Osteoblast (primary cell): Measurements from ENCODE around the gene NEURL1B. TPM values are rescaled to one million over a fixed set of nuclear protein-coding genes. Genes with fewer than 3 reads are reported as not detected.

Source experiments
- DNase-seq: peaks from one replicate; pipeline ENCODE4 v3.0.0; 2011; ENCODE audit warnings: low spot score, mixed read lengths; ENCODE audit not compliant: insufficient read length; ENCODE audit errors: missing footprints
- H2AFZ ChIP-seq: 2 replicates; pipeline ENCODE4 v1.6.0; 2011; ENCODE audit warnings: mild to moderate bottlenecking, low read length
- H3K27ac ChIP-seq: 2 replicates; pipeline ENCODE4 v1.5.1; 2011; ENCODE audit warnings: mild to moderate bottlenecking, low read depth, low read length, moderate library complexity
- H3K27me3 ChIP-seq: 2 replicates; pipeline ENCODE4 v1.6.0; 2012; ENCODE audit warnings: mild to moderate bottlenecking, control low read depth, inconsistent platforms, low read length, moderate library complexity; ENCODE audit not compliant: insufficient read depth
- H3K36me3 ChIP-seq: 2 replicates; pipeline ENCODE4 v1.5.1; 2011; ENCODE audit warnings: mild to moderate bottlenecking, low read length, control low read depth, moderate library complexity; ENCODE audit not compliant: insufficient read depth
- H3K4me1 ChIP-seq: 2 replicates; pipeline ENCODE4 v1.5.1; 2011; ENCODE audit warnings: mild to moderate bottlenecking, low read length, control low read depth, moderate library complexity; ENCODE audit not compliant: insufficient read depth
- H3K4me2 ChIP-seq: 2 replicates; pipeline ENCODE4 v1.6.0; 2011; ENCODE audit warnings: mild to moderate bottlenecking, low read length; ENCODE audit not compliant: insufficient read depth
- H3K4me3 ChIP-seq: fragments of 200-600 bp; sonication (generic); 3 replicates; pipeline ENCODE4 v1.5.1; 2012; ENCODE audit warnings: mild to moderate bottlenecking, low read length, inconsistent platforms; ENCODE audit not compliant: insufficient read depth
- H3K79me2 ChIP-seq: 2 replicates; pipeline ENCODE4 v1.6.0; 2012; ENCODE audit warnings: mild to moderate bottlenecking, low read length, control low read depth, inconsistent platforms; ENCODE audit not compliant: insufficient read depth
- H3K9me3 ChIP-seq: 2 replicates; pipeline ENCODE4 v1.5.1; 2011; ENCODE audit warnings: low read depth, low read length, control low read depth
- H4K20me1 ChIP-seq: 2 replicates; pipeline ENCODE4 v1.6.0; 2012; ENCODE audit warnings: mild to moderate bottlenecking, low read length, control low read depth; ENCODE audit not compliant: insufficient read depth
- CTCF ChIP-seq: IDR thresholded peaks from 2 replicates; pipeline ENCODE4 v1.5.1; 2011; ENCODE audit warnings: mild to moderate bottlenecking, low read depth, low read length, moderate library complexity; ENCODE audit errors: extremely low read depth
- total RNA-seq: library from RNA; depleted of rRNA; stranded (reverse); fragments of >200 nt; gene quantifications from 2 replicates; pipeline ENCODE4 v1.2.3, GENCODE V29; 2012

Gene NEURL1B
- total RNA-seq, 1 donor: 0.36 TPM

- Histone ChIP-seq H4K20me1 (no peaks in the 10 kb centered on the region), H3K9me3 (no peaks in the 10 kb centered on the region), H2AFZ (peak overlapping the region; percentile 58), H3K27me3 (no peaks in the 10 kb centered on the region), H3K4me2 (peak overlapping the region; percentile 55), H3K79me2 (no peaks in the 10 kb centered on the region), H3K4me3 (peak overlapping the region; percentile 11), H3K27ac (peak overlapping the region; percentile 31), H3K36me3 (no peaks in the 10 kb centered on the region), H3K4me1 (peaks cover 17% of the 10 kb centered on the region)
- peak; percentile 96 for DNase-seq
- TF ChIP-seq CTCF: peak; percentile 86
These were observed 75.8 kb downstream of the NEURL1B start for GRCh38 chr5:172716796-172717313.

GRCh38 chr5:172717481-172718195 is 76.6 kb downstream of the NEURL1B start:
- Histone ChIP-seq H3K27me3 (no peaks in the 10 kb centered on the region), H3K4me3 (no peak overlapping the region), H2AFZ (peak overlapping the region; percentile 58), H3K4me2 (no peak overlapping the region), H4K20me1 (no peaks in the 10 kb centered on the region), H3K79me2 (no peaks in the 10 kb centered on the region), H3K4me1 (peaks cover 24% of the 10 kb centered on the region), H3K27ac (peak overlapping the region; percentile 31), H3K36me3 (no peaks in the 10 kb centered on the region), H3K9me3 (no peaks in the 10 kb centered on the region)
- TF ChIP-seq CTCF: no peak
- DNase-seq: peak; percentile 50

- Histone ChIP-seq H3K4me2 (no peak overlapping the region), H3K4me3 (no peak overlapping the region), H3K27me3 (no peaks in the 10 kb centered on the region), H4K20me1 (no peaks in the 10 kb centered on the region), H2AFZ (no peak overlapping the region), H3K36me3 (no peaks in the 10 kb centered on the region), H3K4me1 (peaks cover 26% of the 10 kb centered on the region), H3K79me2 (no peaks in the 10 kb centered on the region), H3K27ac (no peak overlapping the region), H3K9me3 (no peaks in the 10 kb centered on the region)
- TF ChIP-seq CTCF: no peak
- no peak for DNase-seq
These were observed 77.6 kb downstream of the NEURL1B start for GRCh38 chr5:172718527-172719114.

- TF ChIP-seq CTCF: no peak
These were observed 78.1 kb downstream of the NEURL1B start for GRCh38 chr5:172719211-172719610.

More at GRCh38 chr5:172719211-172719610, 78.1 kb downstream of the NEURL1B start:
- Histone ChIP-seq H3K4me1 (peaks cover 26% of the 10 kb centered on the region), H3K79me2 (no peaks in the 10 kb centered on the region), H2AFZ (no peak overlapping the region), H3K4me2 (no peak overlapping the region), H3K4me3 (no peak overlapping the region), H4K20me1 (no peaks in the 10 kb centered on the region), H3K27me3 (no peaks in the 10 kb centered on the region), H3K9me3 (no peaks in the 10 kb centered on the region), H3K27ac (no peak overlapping the region), H3K36me3 (no peaks in the 10 kb centered on the region)
- DNase-seq: peak; percentile 10
